Measurements from ENCODE around the gene NPTX2. TPM values are rescaled to one million over a fixed set of nuclear protein-coding genes. Genes with fewer than 3 reads are reported as not detected.
A peak's percentile ranks its signal among the peaks of the same experiment; 100 is the strongest.

Gene NPTX2
- total RNA-seq, 1 donor from 2014 or later, result 5.6 TPM

DNA sequence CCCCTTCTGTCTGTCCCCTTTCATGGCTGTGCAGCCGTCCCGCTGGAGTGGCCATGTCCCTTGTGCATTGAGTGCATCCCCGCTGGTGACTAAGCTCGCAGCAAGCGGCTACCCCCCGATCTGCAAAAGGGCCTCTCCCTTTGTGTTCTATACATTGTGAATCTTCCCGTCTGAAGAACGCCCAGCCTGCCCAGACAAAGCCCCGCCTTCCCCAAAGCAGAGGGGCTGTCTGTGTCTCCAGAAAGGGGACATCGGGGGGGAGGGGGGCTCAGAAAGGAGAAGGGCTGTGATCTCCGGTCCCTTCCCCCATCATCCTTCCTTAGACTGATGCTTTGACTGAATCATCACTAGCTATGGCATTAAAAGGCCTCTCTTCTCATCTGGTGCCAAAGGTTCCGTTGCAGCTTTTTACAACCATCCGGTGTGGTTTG, 11.9 kb downstream of the NPTX2 start:
- H2AFZ ChIP-seq (replicated peaks), result no peak overlapping the region
- Mint-ChIP-seq H3K9me3 (peaks cover 17% of the 10 kb centered on the region), H3K27ac (peak overlapping the region; percentile 94), H3K36me3 (peaks cover 16% of the 10 kb centered on the region), H3K4me1 (peaks cover 52% of the 10 kb centered on the region), H3K27me3 (ENCODE audit: insufficient read depth, low read depth) (peaks cover 6% of the 10 kb centered on the region), H3K4me3 (peak overlapping the region; percentile 82)
- peak overlapping the region; percentile 71 for H3K4me2 ChIP-seq
- no peak overlapping the region for H3K27ac ChIP-seq
- H3K27me3 ChIP-seq, result peaks cover 17% of the 10 kb centered on the region
- H3K9ac ChIP-seq, result no peak overlapping the region
- H3F3A ChIP-seq (ENCODE audit: low read depth), result peaks cover 25% of the 10 kb centered on the region
- TF ChIP-seq EZH2 (IDR thresholded peaks at IDR 0.05) (no peak), EZH2phosphoT487 (IDR thresholded peaks at IDR 0.05) (no peak)
- TF ChIP-seq, protein P1, sequence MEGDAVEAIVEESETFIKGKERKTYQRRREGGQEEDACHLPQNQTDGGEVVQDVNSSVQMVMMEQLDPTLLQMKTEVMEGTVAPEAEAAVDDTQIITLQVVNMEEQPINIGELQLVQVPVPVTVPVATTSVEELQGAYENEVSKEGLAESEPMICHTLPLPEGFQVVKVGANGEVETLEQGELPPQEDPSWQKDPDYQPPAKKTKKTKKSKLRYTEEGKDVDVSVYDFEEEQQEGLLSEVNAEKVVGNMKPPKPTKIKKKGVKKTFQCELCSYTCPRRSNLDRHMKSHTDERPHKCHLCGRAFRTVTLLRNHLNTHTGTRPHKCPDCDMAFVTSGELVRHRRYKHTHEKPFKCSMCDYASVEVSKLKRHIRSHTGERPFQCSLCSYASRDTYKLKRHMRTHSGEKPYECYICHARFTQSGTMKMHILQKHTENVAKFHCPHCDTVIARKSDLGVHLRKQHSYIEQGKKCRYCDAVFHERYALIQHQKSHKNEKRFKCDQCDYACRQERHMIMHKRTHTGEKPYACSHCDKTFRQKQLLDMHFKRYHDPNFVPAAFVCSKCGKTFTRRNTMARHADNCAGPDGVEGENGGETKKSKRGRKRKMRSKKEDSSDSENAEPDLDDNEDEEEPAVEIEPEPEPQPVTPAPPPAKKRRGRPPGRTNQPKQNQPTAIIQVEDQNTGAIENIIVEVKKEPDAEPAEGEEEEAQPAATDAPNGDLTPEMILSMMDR (IDR thresholded peaks at IDR 0.05), result no peak
- no peaks in the 10 kb centered on the region for H3K36me3 ChIP-seq
- DNase-seq (ENCODE audit: low spot score), result peak; percentile 87
- peaks cover 13% of the 10 kb centered on the region for H4K20me1 ChIP-seq (ENCODE audit: low read depth)
- H3K4me3 ChIP-seq, result peak overlapping the region; percentile 32
- H3K9me3 ChIP-seq (ENCODE audit: low read depth), result no peaks in the 10 kb centered on the region
- peaks cover 27% of the 10 kb centered on the region for H3K4me1 ChIP-seq
- no peaks in the 10 kb centered on the region for H3K79me2 ChIP-seq (ENCODE audit: low read depth)

GRCh38 chr7:98630149-98630548, 13.1 kb downstream of the NPTX2 start:
- Histone ChIP-seq H3K9me3 (ENCODE audit: low read depth) (no peaks in the 10 kb centered on the region), H3K27ac (no peak overlapping the region), H3K9ac (no peak overlapping the region), H2AFZ (replicated peaks) (no peak overlapping the region), H3F3A (ENCODE audit: low read depth) (peaks cover 25% of the 10 kb centered on the region), H3K4me3 (no peak overlapping the region), H3K79me2 (ENCODE audit: low read depth) (no peaks in the 10 kb centered on the region), H3K4me2 (peak overlapping the region; percentile 71), H3K36me3 (no peaks in the 10 kb centered on the region), H3K4me1 (peaks cover 27% of the 10 kb centered on the region), H3K27me3 (peaks cover 17% of the 10 kb centered on the region), H4K20me1 (ENCODE audit: low read depth) (peaks cover 13% of the 10 kb centered on the region)
- H3K27me3 Mint-ChIP-seq (ENCODE audit: insufficient read depth, low read depth), result peaks cover 6% of the 10 kb centered on the region
- peaks cover 52% of the 10 kb centered on the region for H3K4me1 Mint-ChIP-seq
- H3K36me3 Mint-ChIP-seq, result peaks cover 11% of the 10 kb centered on the region
- no peak overlapping the region for H3K27ac Mint-ChIP-seq
- no peak for TF ChIP-seq EZH2 (IDR thresholded peaks at IDR 0.05)
- TF ChIP-seq, protein P1 (IDR thresholded peaks at IDR 0.05), result no peak
- no peak for TF ChIP-seq EZH2phosphoT487 (IDR thresholded peaks at IDR 0.05)
- peak; percentile 55 for DNase-seq (ENCODE audit: low spot score)
- no peak overlapping the region for H3K4me3 Mint-ChIP-seq
- H3K9me3 Mint-ChIP-seq, result peaks cover 17% of the 10 kb centered on the region

DNA sequence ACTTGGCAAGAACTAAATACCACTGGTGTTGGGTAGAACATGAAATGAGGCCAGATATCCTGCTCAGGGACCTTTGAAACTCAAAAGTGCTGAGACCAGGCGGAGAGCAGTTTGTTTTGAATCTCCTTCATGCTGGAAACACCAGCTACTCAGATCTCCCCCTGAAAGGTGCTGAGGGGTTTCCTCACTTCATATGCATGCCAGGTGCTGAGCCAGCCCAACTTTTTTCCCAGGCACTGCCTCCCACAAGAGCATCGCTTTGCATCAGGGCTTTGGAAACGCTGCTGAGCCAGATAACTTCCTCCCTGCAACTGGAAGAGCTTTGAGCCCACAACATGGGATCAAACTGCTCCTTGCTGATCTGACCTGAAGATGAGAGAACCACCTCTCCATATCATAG, 13.7 kb downstream of the NPTX2 start:
- no peak overlapping the region for H3K27ac Mint-ChIP-seq
- no peak overlapping the region for H2AFZ ChIP-seq (replicated peaks)
- peaks cover 17% of the 10 kb centered on the region for H3K27me3 ChIP-seq
- peaks cover 48% of the 10 kb centered on the region for H3K4me1 Mint-ChIP-seq
- no peak for DNase-seq (ENCODE audit: low spot score)
- no peaks in the 10 kb centered on the region for H3K79me2 ChIP-seq (ENCODE audit: low read depth)
- H3K9ac ChIP-seq, result no peak overlapping the region
- H3K9me3 Mint-ChIP-seq, result peaks cover 17% of the 10 kb centered on the region
- H3K4me3 ChIP-seq, result no peak overlapping the region
- H3K36me3 Mint-ChIP-seq, result peaks cover 7% of the 10 kb centered on the region
- H3K27me3 Mint-ChIP-seq (ENCODE audit: insufficient read depth, low read depth), result peaks cover 6% of the 10 kb centered on the region
- H3K4me3 Mint-ChIP-seq, result peak overlapping the region; percentile 19
- TF ChIP-seq, protein P1 (IDR thresholded peaks at IDR 0.05), result no peak
- no peak for TF ChIP-seq EZH2 (IDR thresholded peaks at IDR 0.05)
- no peak for TF ChIP-seq EZH2phosphoT487 (IDR thresholded peaks at IDR 0.05)
- H3F3A ChIP-seq (ENCODE audit: low read depth), result peaks cover 25% of the 10 kb centered on the region
- no peaks in the 10 kb centered on the region for H3K9me3 ChIP-seq (ENCODE audit: low read depth)
- H3K4me2 ChIP-seq, result peak overlapping the region; percentile 71
- H3K4me1 ChIP-seq, result peaks cover 27% of the 10 kb centered on the region
- peaks cover 13% of the 10 kb centered on the region for H4K20me1 ChIP-seq (ENCODE audit: low read depth)
- no peak overlapping the region for H3K27ac ChIP-seq
- H3K36me3 ChIP-seq, result no peaks in the 10 kb centered on the region

Data from neural progenitor cell (in vitro differentiated cells).